ENCODE results near the gene FAM107B. TPM values are rescaled to one million over a fixed set of nuclear protein-coding genes. Genes with fewer than 3 reads are reported as not detected.

The FAM107B gene
- total and polyA plus RNA-seq, 10 of the 15 experiments (the other 5 are each of a cell fraction or from before 2014, with no cell fraction given): 22.9 to 162 (median 86.6) TPM

- ChIA-PET CTCF (interaction anchor here (1.1 to 6.0 kb wide), 2 partner anchors 162 to 281 kb away, joined by 3 to 63 read pairs; no protein-coding TSS in a partner anchor), RAD21 (ENCODE audit: unreplicated experiment) (interaction anchor here (1.0 to 4.5 kb wide), 3 partner anchors 278 to 283 kb away, joined by 4 to 27 read pairs (median 4); no protein-coding TSS in a partner anchor), SMC1A (ENCODE audit: uncharacterized antibody, unreplicated experiment) (interaction anchor here (7.4 kb wide), 1 partner anchor 280 kb away, joined by 52 read pairs; no protein-coding TSS in a partner anchor), POLR2A (interaction anchor here (0.6 kb wide), 1 partner anchor 281 kb away, joined by 3 read pairs; no protein-coding TSS in a partner anchor)
- DNase-seq (ENCODE audit: low read depth, low spot score): no peak
- H3K9ac ChIP-seq (ENCODE audit: control insufficient read depth, insufficient read depth, low read length): no peak overlapping the region
- intact Hi-C loops (cut with micrococcal nuclease; ENCODE audit: unreplicated experiment): loop anchor here (1.0 kb wide), 1 partner anchor 281 kb away; no protein-coding TSS in a partner anchor
- no peak for ATAC-seq
- H3K79me2 ChIP-seq (ENCODE audit: control insufficient read depth, insufficient read depth, low read length): no peaks in the 10 kb centered on the region
- no peak overlapping the region for H3K4me2 ChIP-seq (ENCODE audit: control insufficient read depth, insufficient read depth)
- H2AFZ ChIP-seq (ENCODE audit: control insufficient read depth, low read depth, low read length): no peak overlapping the region
- no peaks in the 10 kb centered on the region for H3K9me3 ChIP-seq (replicated peaks; ENCODE audit: control insufficient read depth, insufficient read depth, low read length)
- no TSS peak for BruUV-seq (replicated peaks)
- H4K20me1 ChIP-seq (ENCODE audit: control insufficient read depth, insufficient read depth): no peaks in the 10 kb centered on the region
- no peaks in the 10 kb centered on the region for H3K4me1 ChIP-seq (ENCODE audit: control insufficient read depth, insufficient read depth, low read length)
- H3K4me3 ChIP-seq: no peak overlapping the region
- no peaks in the 10 kb centered on the region for H3K36me3 ChIP-seq (ENCODE audit: control insufficient read depth in 2 of 2, insufficient read depth in 2 of 2, low read length in 1 of 2)
- peaks cover 0 to 2% of the 10 kb centered on the region in 2 experiments; a peak in 1 of 4 replicates for H3K27me3 ChIP-seq (replicated peaks in 1 of 2; ENCODE audit: control insufficient read depth in 2 of 2, insufficient read depth in 2 of 2, low read length in 1 of 2)
- WGBS (ENCODE audit: insufficient coverage, insufficient replicate concordance, low lambda C conversion rate, missing lambda C conversion rate): 10% methylated on average over 7 of the region's 7 CpGs
- in situ Hi-C loops (cut with MboI): no loop called here
- no peak overlapping the region for H3K27ac ChIP-seq (ENCODE audit: control insufficient read depth, insufficient read depth)
- no peak for FAIRE-seq
- no peak for TF ChIP-seq RFX5 (IDR thresholded peaks at IDR 0.05; ENCODE audit: low read depth, low read length)
- TF ChIP-seq TBL1XR1 (IDR thresholded peaks at IDR 0.05; ENCODE audit: low read depth, low read length): no peak
- no peak for TF ChIP-seq RB1 (IDR thresholded peaks at IDR 0.05; ENCODE audit: borderline replicate concordance)
- TF ChIP-seq ATF2 (IDR thresholded peaks at IDR 0.05; ENCODE audit: low read length): no peak
- TF ChIP-seq MTA3 (IDR thresholded peaks at IDR 0.05; ENCODE audit: borderline replicate concordance, low read length): no peak
- no peak for TF ChIP-seq ZNF207 (IDR thresholded peaks at IDR 0.05; ENCODE audit: borderline replicate concordance)
- no peak for TF ChIP-seq JUNB (IDR thresholded peaks at IDR 0.05)
- TF ChIP-seq BHLHE40 (IDR thresholded peaks at IDR 0.05; ENCODE audit: borderline replicate concordance in 1 of 2, low read depth in 2 of 2, low read length in 1 of 2): no peak
- no peak for TF ChIP-seq TARDBP (IDR thresholded peaks at IDR 0.05; ENCODE audit: borderline replicate concordance)
- no peak for TF ChIP-seq POLR2A (IDR thresholded peaks at IDR 0.05; ENCODE audit: low read depth, low read length)
- TF ChIP-seq LARP7 (IDR thresholded peaks at IDR 0.05): no peak
- no peak for TF ChIP-seq SREBF1 (IDR thresholded peaks at IDR 0.05; ENCODE audit: low read length)
Observed at GRCh38 chr10:14478201-14478600, 296.5 kb downstream of the FAM107B start.

All from GM12878 (cell line).